ENCODE data around the gene GALNT9. TPM values are rescaled to one million over a fixed set of nuclear protein-coding genes. Genes with fewer than 3 reads are reported as not detected.

Gene GALNT9
- total RNA-seq, 2 donors from 2014 or later, result 0.14 to 1.0 TPM

DNA sequence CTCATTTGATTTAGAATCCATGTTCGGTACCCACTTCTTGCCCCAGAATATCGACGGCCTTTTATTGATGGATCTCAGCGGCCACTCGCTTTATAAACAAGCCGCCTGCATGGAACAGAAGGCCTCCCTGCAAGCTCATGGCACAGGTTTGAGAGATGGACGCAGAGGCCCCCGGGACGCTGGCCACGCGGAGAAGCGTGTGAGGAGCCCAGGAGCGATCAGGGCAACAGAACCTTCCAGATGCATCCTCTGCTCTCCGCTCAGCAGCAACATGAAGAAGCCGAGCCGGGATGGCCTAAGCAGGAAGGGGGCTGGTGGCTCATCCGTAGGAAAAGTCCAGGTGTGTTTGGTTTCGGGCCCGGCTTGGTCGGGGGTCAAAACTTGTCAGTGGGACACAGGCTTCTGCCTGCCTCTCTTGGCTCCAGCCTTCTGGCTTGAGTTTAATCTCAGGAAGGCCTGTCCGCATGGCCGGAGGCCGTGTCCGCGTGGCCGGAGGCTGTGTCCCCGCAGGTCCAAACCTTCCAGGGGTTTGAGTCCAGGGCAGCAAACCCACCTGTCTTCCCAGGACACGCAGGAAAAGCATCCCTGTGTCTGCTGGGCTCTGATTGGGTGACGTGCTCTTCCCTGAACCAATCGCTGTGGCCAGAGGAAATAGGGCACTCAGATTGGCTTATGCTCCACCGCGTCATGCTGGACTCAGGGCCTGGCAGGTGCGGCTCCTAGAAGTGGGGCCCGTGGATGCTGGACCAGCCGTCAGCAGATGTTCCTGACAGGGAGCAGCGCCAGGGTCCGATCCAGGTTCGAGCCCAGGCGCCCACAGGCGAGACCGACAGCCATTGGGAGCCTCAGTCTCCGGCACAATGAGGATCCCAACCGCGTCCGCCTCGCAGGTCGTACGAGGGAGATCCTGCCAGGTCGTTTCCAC is 65.0 kb downstream of the GALNT9 start:
- no peak for DNase-seq (ENCODE audit: low spot score)
- WGBS, result 85% methylated on average over 47 of the region's 49 CpGs
- H3K4me3 ChIP-seq, result no peak overlapping the region
- no peaks in the 10 kb centered on the region for H3K4me1 ChIP-seq (replicated peaks)
- H3K27me3 ChIP-seq (replicated peaks; ENCODE audit: insufficient read depth), result peaks cover 2% of the 10 kb centered on the region
- H3K36me3 ChIP-seq, result no peaks in the 10 kb centered on the region
- intact Hi-C loops (cut with DNase I), result no loop called here
- H3K9me3 ChIP-seq, result no peaks in the 10 kb centered on the region
- TF ChIP-seq, protein P1, sequence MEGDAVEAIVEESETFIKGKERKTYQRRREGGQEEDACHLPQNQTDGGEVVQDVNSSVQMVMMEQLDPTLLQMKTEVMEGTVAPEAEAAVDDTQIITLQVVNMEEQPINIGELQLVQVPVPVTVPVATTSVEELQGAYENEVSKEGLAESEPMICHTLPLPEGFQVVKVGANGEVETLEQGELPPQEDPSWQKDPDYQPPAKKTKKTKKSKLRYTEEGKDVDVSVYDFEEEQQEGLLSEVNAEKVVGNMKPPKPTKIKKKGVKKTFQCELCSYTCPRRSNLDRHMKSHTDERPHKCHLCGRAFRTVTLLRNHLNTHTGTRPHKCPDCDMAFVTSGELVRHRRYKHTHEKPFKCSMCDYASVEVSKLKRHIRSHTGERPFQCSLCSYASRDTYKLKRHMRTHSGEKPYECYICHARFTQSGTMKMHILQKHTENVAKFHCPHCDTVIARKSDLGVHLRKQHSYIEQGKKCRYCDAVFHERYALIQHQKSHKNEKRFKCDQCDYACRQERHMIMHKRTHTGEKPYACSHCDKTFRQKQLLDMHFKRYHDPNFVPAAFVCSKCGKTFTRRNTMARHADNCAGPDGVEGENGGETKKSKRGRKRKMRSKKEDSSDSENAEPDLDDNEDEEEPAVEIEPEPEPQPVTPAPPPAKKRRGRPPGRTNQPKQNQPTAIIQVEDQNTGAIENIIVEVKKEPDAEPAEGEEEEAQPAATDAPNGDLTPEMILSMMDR (IDR thresholded peaks at IDR 0.05), result no peak
- TF ChIP-seq POLR2A (IDR thresholded peaks at IDR 0.05) (no peak), POLR2AphosphoS5 (IDR thresholded peaks at IDR 0.05) (no peak)
- H3K27ac ChIP-seq, result no peak overlapping the region

DNA sequence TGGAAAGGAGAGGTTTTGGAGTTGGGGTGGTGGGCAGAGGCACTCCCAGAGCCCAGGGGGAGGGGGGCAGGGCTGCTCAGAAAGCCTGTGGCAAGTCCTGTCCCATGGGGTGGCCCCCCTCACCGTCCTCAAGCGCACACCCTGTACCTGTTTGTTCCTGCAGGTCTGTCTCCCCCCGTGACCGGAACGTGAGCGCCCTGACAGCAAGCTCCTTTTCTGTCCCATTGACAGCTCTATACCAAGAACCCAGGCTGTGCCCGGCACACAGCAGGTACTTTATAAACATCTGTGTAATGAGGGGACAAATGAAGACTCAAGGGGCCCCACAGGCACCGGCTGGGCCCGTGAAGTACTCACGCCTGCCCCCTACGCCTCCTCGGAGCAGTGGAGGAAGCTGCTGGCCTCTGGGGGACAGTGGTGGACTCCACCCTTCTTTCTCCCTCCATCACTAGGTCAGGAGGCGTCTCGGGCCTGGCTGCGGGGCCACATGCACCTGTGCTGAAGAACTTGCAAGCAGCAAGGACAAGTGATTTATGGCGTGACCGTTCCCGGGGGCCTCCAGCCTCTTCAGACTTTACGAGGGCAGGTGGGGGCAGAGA is 65.8 kb downstream of the GALNT9 start:
- H3K27ac ChIP-seq, result no peak overlapping the region
- 52% methylated on average over 19 of the region's 19 CpGs for WGBS
- TF ChIP-seq POLR2AphosphoS5 (IDR thresholded peaks at IDR 0.05) (no peak), POLR2A (IDR thresholded peaks at IDR 0.05) (no peak)
- TF ChIP-seq, protein P1 (IDR thresholded peaks at IDR 0.05), result no peak
- intact Hi-C loops (cut with DNase I), result no loop called here
- H3K4me3 ChIP-seq, result no peak overlapping the region
- H3K9me3 ChIP-seq, result no peaks in the 10 kb centered on the region
- peaks cover 2% of the 10 kb centered on the region for H3K27me3 ChIP-seq (replicated peaks; ENCODE audit: insufficient read depth)
- no peaks in the 10 kb centered on the region for H3K4me1 ChIP-seq (replicated peaks)
- DNase-seq (ENCODE audit: low spot score), result no peak
- no peaks in the 10 kb centered on the region for H3K36me3 ChIP-seq

DNA sequence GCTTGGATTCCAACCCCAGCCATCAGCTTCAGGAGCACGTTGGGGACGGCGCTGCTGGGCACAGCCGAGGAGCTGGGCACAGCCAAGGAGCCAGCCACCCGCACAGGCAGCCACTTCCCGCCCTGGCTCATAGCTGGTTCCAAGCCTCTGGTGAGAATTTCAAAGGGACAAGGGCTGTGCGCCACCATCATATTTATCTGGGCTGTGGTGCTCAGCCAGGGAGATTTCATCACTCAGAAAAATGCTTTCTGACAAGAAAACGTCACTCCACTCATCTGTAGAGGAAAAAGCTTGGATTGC is 66.4 kb downstream of the GALNT9 start:
- DNase-seq (ENCODE audit: low spot score), result no peak
- Histone ChIP-seq H3K27me3 (replicated peaks; ENCODE audit: insufficient read depth) (peaks cover 2% of the 10 kb centered on the region), H3K9me3 (no peaks in the 10 kb centered on the region), H3K27ac (no peak overlapping the region), H3K4me3 (no peak overlapping the region), H3K36me3 (no peaks in the 10 kb centered on the region), H3K4me1 (replicated peaks) (no peaks in the 10 kb centered on the region)
- intact Hi-C loops (cut with DNase I), result no loop called here
- TF ChIP-seq POLR2A (IDR thresholded peaks at IDR 0.05), result no peak
- TF ChIP-seq, protein P1 (IDR thresholded peaks at IDR 0.05), result no peak
- no peak for TF ChIP-seq POLR2AphosphoS5 (IDR thresholded peaks at IDR 0.05)
- 76% methylated on average over 8 of the region's 8 CpGs for WGBS

DNA sequence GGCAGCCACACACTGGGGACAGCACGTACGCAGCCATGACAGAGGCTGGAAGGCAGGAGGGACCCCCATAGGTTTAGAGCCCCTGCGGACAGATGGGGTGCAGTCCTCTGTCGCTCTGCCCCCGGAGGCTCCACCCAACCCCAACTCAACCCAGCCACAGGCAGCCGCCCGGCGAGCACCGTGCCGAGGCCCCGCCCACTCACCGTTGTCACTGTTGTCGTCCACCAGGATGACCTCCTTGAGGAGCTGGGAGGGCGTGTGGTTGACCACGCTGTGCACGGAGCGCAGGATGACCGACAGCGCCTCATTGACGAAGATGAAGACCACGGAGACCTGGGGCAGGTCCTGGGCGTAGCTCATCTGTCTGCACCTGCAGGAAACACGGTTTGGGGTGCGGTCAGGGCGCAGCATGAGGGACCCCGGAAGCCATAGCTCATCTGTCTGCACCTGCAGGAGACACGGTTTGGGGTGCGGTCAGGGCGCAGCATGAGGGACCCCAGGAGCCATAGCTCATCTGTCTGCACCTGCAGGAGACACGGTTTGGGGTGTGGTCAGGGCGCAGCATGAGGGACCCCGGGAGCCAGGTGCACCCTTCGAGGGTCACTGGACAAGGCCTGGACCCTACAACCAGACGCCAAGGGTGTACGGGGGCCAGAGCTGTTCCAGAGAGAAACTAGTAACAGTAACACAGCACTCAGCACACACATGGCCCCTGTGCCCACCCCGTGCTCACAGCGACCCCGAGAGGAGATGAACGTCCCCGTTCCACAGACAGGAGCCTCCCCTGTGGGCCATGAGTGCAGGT is 66.9 kb downstream of the GALNT9 start:
- DNase-seq (ENCODE audit: low spot score), result no peak
- Histone ChIP-seq H3K27ac (no peak overlapping the region), H3K9me3 (no peaks in the 10 kb centered on the region), H3K27me3 (replicated peaks; ENCODE audit: insufficient read depth) (peaks cover 2% of the 10 kb centered on the region), H3K36me3 (no peaks in the 10 kb centered on the region), H3K4me1 (replicated peaks) (no peaks in the 10 kb centered on the region), H3K4me3 (no peak overlapping the region)
- WGBS, result 86% methylated on average over 40 of the region's 40 CpGs
- TF ChIP-seq, protein P1 (IDR thresholded peaks at IDR 0.05), result no peak
- no peak for TF ChIP-seq POLR2A (IDR thresholded peaks at IDR 0.05)
- no peak for TF ChIP-seq POLR2AphosphoS5 (IDR thresholded peaks at IDR 0.05)
- intact Hi-C loops (cut with DNase I), result no loop called here

Measured in prostate gland (tissue), 2 donors.